NB4 (cell line): ENCODE results near the gene ADAMTS3.

ENCODE experiments used
- CTCF ChIP-seq: IDR thresholded peaks from one replicate; pipeline ENCODE4 v1.5.1; 2012; ENCODE audit warnings: low read depth, low read length
- MYC ChIP-seq: IDR thresholded peaks from 2 replicates; pipeline ENCODE4 v1.6.1; 2011; ENCODE audit warnings: low read depth, low read length
- POLR2A ChIP-seq: IDR thresholded peaks from 2 replicates; pipeline ENCODE4 v1.6.1; 2011; ENCODE audit warnings: mild to moderate bottlenecking; ENCODE audit not compliant: insufficient read length; ENCODE audit errors: extremely low read depth

DNA sequence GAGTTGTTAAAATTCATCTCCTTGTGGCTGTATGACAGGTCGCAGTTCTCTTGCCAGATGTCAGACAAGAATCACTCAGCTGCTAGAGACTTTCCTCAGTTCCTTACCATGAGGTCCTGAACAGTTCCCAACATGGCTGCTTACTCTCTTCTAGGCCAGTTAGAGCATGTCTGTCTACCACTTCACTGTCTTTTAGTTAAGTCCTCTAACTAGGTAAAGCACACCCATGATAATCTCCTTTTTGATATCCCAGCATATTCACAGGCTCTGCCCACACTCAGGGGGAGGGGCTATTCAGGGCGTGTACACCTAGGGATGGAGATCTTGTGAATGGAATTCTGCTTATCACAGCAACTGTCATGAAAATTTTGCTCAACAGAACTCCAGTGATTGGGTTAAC is 190.1 kb downstream of the ADAMTS3 start:
- TF ChIP-seq CTCF = no peak
- no peak for TF ChIP-seq MYC
- no peak for TF ChIP-seq POLR2A
